ENCODE measurements around the gene DCUN1D3. TPM values are rescaled to one million over a fixed set of nuclear protein-coding genes. Genes with fewer than 3 reads are reported as not detected.

The DCUN1D3 gene
- total RNA-seq, 1 experiment from 2014 or later: 16.1 TPM

- no peak overlapping the region for H4K91ac ChIP-seq (ENCODE audit: insufficient read length, low read depth, low read length)
- H3T11ph ChIP-seq (ENCODE audit: low read length): no peak overlapping the region
- H3K9me3 ChIP-seq (ENCODE audit: control insufficient read depth, low read depth, low read length): no peaks in the 10 kb centered on the region
- no peak overlapping the region for H3K4me2 ChIP-seq (ENCODE audit: insufficient read depth, insufficient read length, low read length)
- no peaks in the 10 kb centered on the region for H4K20me1 ChIP-seq (ENCODE audit: control insufficient read depth, insufficient read depth, insufficient read length)
- H3K4me1 Mint-ChIP-seq: peaks cover 20 to 26% of the 10 kb centered on the region in 2 experiments
- H3K27ac Mint-ChIP-seq: peak overlapping the region in 2 of 3 experiments; percentile 8 to 76; a peak in 5 of 7 replicates
- no peak overlapping the region for H2BK5ac ChIP-seq (ENCODE audit: insufficient read length, low read length)
- H3K36me3 Mint-ChIP-seq (ENCODE audit: insufficient read depth in 1 of 3, low read depth in 3 of 3): peaks cover 2 to 8% (median 5%) of the 10 kb centered on the region in 3 experiments; a peak in 4 of 7 replicates
- H2BK15ac ChIP-seq (ENCODE audit: low read depth, low read length): no peak overlapping the region
- no peak overlapping the region for H4K8ac ChIP-seq (replicated peaks; ENCODE audit: insufficient read length, low read depth, low read length)
- no peaks in the 10 kb centered on the region for H3K27me3 ChIP-seq (ENCODE audit: insufficient read depth, low read length)
- H3K23me2 ChIP-seq (ENCODE audit: insufficient read length, low read depth, low read length, poor library complexity, severe bottlenecking): no peaks in the 10 kb centered on the region
- no peak overlapping the region for H3K14ac ChIP-seq (ENCODE audit: insufficient read depth, low read length)
- no peaks in the 10 kb centered on the region for H3K27me3 Mint-ChIP-seq (ENCODE audit: low read depth)
- no peak overlapping the region for H2BK20ac ChIP-seq (ENCODE audit: low read depth, low read length, poor library complexity, severe bottlenecking)
- no peak overlapping the region for H3K27ac ChIP-seq (ENCODE audit: insufficient read length, low read depth, low read length)
- no peak overlapping the region for H3K56ac ChIP-seq (ENCODE audit: insufficient read length, low read depth, low read length)
- H3K79me1 ChIP-seq (ENCODE audit: insufficient read depth, low read depth, low read length, poor library complexity, severe bottlenecking): peaks cover 6% of the 10 kb centered on the region
- no peak overlapping the region for H3K4ac ChIP-seq (ENCODE audit: low read depth, low read length)
- H3K4me3 Mint-ChIP-seq: no peak overlapping the region
- TF ChIP-seq CTCF (conservative IDR thresholded peaks at IDR 0.05): no peak
- no peak overlapping the region for H2AFZ ChIP-seq (ENCODE audit: low read length)
- no peak overlapping the region for H2AK5ac ChIP-seq (ENCODE audit: insufficient read length, low read length)
- H3K9ac ChIP-seq (ENCODE audit: extremely low read depth, insufficient read length, low read length): no peak overlapping the region
- H3K18ac ChIP-seq (ENCODE audit: insufficient read length, low read depth, low read length): no peak overlapping the region
- WGBS (ENCODE audit: extremely low coverage, insufficient read length, low lambda C conversion rate): no CpG with 5 or more reads among the region's 6 CpGs
- no peak overlapping the region for H3K23ac ChIP-seq (ENCODE audit: insufficient read length, low read depth, low read length)
- no peak overlapping the region for H4K5ac ChIP-seq (ENCODE audit: insufficient read length, low read depth, low read length)
- H3K4me1 ChIP-seq (ENCODE audit: insufficient read depth, low read length): no peaks in the 10 kb centered on the region; the same call in 1 of the 2 replicates
- H2BK120ac ChIP-seq (ENCODE audit: low read depth, low read length, poor library complexity, severe bottlenecking): no peak overlapping the region
- H3K9me3 Mint-ChIP-seq: no peaks in the 10 kb centered on the region
- H2BK12ac ChIP-seq (ENCODE audit: insufficient read length, low read depth, low read length): no peak overlapping the region
- DNase-seq: no peak
- peaks cover 3% of the 10 kb centered on the region; the same call in 1 of the 2 replicates for H3K79me2 ChIP-seq (ENCODE audit: insufficient read depth, low read length)
Measured at GRCh38 chr16:20881503-20881878, 18.7 kb downstream of the DCUN1D3 start.
